ENCODE data around the gene TEF. TPM values are rescaled to one million over a fixed set of nuclear protein-coding genes. Genes with fewer than 3 reads are reported as not detected.

Gene TEF
- polyA plus RNA-seq, 1 of the 3 experiments (the other 2 are of a cell fraction) = 3.6 TPM

DNA sequence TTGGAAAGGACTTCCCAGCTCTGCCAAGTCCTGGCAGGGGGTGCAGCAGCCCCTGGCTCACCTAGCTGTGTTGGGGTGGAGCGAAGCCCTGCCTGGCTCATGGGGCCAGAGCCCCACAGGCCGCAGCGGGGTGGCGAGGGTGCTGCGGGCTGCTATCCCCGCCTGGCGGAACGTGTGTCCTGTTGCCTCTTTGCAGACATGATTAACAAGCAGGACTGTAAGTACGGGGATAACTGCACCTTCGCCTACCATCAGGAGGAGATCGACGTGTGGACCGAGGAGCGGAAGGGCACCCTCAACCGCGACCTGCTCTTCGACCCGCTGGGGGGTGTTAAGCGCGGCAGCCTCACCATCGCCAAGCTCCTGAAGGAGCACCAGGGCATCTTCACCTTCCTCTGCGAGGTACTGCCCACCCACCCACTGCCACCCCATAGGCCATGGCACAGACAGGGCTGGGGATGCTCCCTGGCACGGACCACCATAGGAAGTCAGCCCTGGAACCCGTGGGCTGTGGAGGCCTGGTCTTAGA is 35.9 kb upstream of the TEF start:
- CTCF ChIA-PET = no interaction called here
- H3F3A ChIP-seq (replicated peaks; ENCODE audit: insufficient read depth) = no peaks in the 10 kb centered on the region

DNA sequence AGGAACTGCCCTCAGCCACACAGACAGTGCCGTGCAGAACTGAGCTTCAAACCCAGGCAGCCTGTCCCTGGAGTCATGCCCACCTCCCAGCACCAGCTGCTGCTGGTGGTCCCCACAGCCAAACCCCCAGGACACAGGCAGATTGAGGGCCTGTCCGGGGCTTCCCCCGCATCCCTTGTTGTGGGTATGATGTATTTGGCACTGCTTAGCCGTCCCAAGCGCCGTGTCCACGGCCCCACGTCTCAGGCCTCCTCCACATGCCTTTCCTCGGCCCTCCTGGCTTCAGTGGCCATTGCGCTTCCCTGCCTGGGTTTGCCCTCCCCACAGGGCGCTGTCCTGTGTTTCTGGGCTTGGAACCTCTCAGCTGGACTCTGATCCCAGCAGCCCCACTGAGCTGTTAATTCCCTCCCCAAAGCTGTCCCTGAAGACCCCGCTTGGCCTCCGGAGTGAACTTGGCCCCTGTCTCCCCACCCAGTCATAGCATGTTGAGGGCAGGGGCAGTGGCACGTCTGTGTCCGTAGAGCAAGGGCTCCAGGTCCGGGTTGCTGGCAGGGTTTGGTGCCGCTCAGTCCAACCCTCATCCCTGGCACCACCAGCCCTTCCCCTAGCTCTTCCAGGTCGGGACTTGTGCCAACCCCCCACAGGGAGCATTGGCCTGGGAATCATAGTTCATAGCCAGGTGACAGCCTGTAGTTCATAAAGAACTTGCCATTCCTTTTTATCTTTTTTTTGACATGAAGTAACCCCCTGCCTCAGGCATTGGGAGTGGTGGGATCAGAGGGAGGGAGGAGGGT is 34.5 kb upstream of the TEF start:
- Histone ChIP-seq H3K4me2 (no peak overlapping the region), H3K9me2 (no peaks in the 10 kb centered on the region), H4K20me1 (ENCODE audit: insufficient read depth) (no peaks in the 10 kb centered on the region), H3K79me2 (ENCODE audit: insufficient read depth) (no peaks in the 10 kb centered on the region), H2AFZ (ENCODE audit: low read depth) (no peak overlapping the region), H3K4me3 (ENCODE audit: low read depth in 2 of 2, low read length in 1 of 2) (no peak overlapping the region), H3K9ac (no peak overlapping the region), H3K27ac (ENCODE audit: low read depth in 2 of 2, low read length in 1 of 2) (no peak overlapping the region), H3F3A (replicated peaks; ENCODE audit: insufficient read depth) (no peaks in the 10 kb centered on the region), H3K27me3 (ENCODE audit: insufficient read depth) (no peaks in the 10 kb centered on the region), H3K4me1 (ENCODE audit: control insufficient read depth in 1 of 2, insufficient read depth in 2 of 2, low read depth in 1 of 2, low read length in 1 of 2) (no peaks in the 10 kb centered on the region), H3K36me3 (replicated peaks in 1 of 2; ENCODE audit: control insufficient read depth in 1 of 2, insufficient read depth in 2 of 2, low read length in 1 of 2) (peaks cover 0 to 25% of the 10 kb centered on the region in 2 experiments), H3K9me3 (no peaks in the 10 kb centered on the region)
- no peak for DNase-seq
- ChIA-PET POLR2A (no interaction called here), CTCF (no interaction called here)
- 100% methylated on average over 7 of the region's 18 CpGs for WGBS (ENCODE audit: low lambda C conversion rate)
- TF ChIP-seq RAD21 (IDR thresholded peaks at IDR 0.05; ENCODE audit: low read length) = no peak
- TF ChIP-seq REST (IDR thresholded peaks at IDR 0.05; ENCODE audit: low read depth, low read length) = no peak
- TF ChIP-seq, protein P1, sequence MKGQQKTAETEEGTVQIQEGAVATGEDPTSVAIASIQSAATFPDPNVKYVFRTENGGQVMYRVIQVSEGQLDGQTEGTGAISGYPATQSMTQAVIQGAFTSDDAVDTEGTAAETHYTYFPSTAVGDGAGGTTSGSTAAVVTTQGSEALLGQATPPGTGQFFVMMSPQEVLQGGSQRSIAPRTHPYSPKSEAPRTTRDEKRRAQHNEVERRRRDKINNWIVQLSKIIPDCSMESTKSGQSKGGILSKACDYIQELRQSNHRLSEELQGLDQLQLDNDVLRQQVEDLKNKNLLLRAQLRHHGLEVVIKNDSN (IDR thresholded peaks at IDR 0.05; ENCODE audit: borderline replicate concordance, low read depth) = no peak
- no peak for TF ChIP-seq TCF12 (IDR thresholded peaks at IDR 0.05)
- TF ChIP-seq RCOR1 (IDR thresholded peaks at IDR 0.05; ENCODE audit: low read length) = no peak
- no peak for TF ChIP-seq FOSL2 (IDR thresholded peaks at IDR 0.05; ENCODE audit: borderline replicate concordance, low read depth)
- no peak for TF ChIP-seq USF2 (IDR thresholded peaks at IDR 0.05; ENCODE audit: borderline replicate concordance, low read depth, low read length)
- TF ChIP-seq CHD2 (IDR thresholded peaks at IDR 0.05; ENCODE audit: low read length, partially characterized antibody) = no peak
- TF ChIP-seq SMC3 (IDR thresholded peaks at IDR 0.05; ENCODE audit: low read depth, low read length) = no peak

More for the DNA sequence above, 35.9 kb upstream of the TEF start:
- Histone ChIP-seq H3K79me2 (ENCODE audit: insufficient read depth) (no peaks in the 10 kb centered on the region), H3K9ac (no peak overlapping the region), H4K20me1 (ENCODE audit: insufficient read depth) (no peaks in the 10 kb centered on the region), H2AFZ (ENCODE audit: low read depth) (no peak overlapping the region), H3K9me3 (no peaks in the 10 kb centered on the region), H3K4me3 (ENCODE audit: low read depth in 2 of 2, low read length in 1 of 2) (no peak overlapping the region), H3K36me3 (replicated peaks in 1 of 2; ENCODE audit: control insufficient read depth in 1 of 2, insufficient read depth in 2 of 2, low read length in 1 of 2) (peaks cover 0 to 23% of the 10 kb centered on the region in 2 experiments), H3K4me2 (no peak overlapping the region), H3K9me2 (no peaks in the 10 kb centered on the region), H3K27ac (ENCODE audit: low read depth in 2 of 2, low read length in 1 of 2) (no peak overlapping the region), H3K4me1 (ENCODE audit: control insufficient read depth in 1 of 2, insufficient read depth in 2 of 2, low read depth in 1 of 2, low read length in 1 of 2) (no peaks in the 10 kb centered on the region), H3K27me3 (ENCODE audit: insufficient read depth) (no peaks in the 10 kb centered on the region)
- no peak for DNase-seq
- TF ChIP-seq FOXJ3 (CRISPR knock-in tag; IDR thresholded peaks at IDR 0.05) = no peak
- no peak for TF ChIP-seq POLR2AphosphoS5 (IDR thresholded peaks at IDR 0.05; ENCODE audit: low read depth, low read length)
- TF ChIP-seq GABPA (IDR thresholded peaks at IDR 0.05; ENCODE audit: low read depth) = no peak
- TF ChIP-seq, protein P2, sequence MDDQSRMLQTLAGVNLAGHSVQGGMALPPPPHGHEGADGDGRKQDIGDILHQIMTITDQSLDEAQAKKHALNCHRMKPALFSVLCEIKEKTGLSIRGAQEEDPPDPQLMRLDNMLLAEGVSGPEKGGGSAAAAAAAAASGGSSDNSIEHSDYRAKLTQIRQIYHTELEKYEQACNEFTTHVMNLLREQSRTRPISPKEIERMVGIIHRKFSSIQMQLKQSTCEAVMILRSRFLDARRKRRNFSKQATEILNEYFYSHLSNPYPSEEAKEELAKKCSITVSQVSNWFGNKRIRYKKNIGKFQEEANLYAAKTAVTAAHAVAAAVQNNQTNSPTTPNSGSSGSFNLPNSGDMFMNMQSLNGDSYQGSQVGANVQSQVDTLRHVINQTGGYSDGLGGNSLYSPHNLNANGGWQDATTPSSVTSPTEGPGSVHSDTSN (IDR thresholded peaks at IDR 0.05) = no peak
- no peak for TF ChIP-seq RXRA (IDR thresholded peaks at IDR 0.05; ENCODE audit: borderline replicate concordance, low read depth)
- TF ChIP-seq MAX (IDR thresholded peaks at IDR 0.05; ENCODE audit: low read depth) = no peak
- TF ChIP-seq ZBTB33 (IDR thresholded peaks at IDR 0.05; ENCODE audit: borderline replicate concordance, low read depth) = no peak
- POLR2A ChIA-PET = no interaction called here
- WGBS (ENCODE audit: low lambda C conversion rate) = no CpG with 5 or more reads among the region's 24 CpGs

All from SK-N-SH (cell line).